ENCODE results near the gene PLBD1.

DNA sequence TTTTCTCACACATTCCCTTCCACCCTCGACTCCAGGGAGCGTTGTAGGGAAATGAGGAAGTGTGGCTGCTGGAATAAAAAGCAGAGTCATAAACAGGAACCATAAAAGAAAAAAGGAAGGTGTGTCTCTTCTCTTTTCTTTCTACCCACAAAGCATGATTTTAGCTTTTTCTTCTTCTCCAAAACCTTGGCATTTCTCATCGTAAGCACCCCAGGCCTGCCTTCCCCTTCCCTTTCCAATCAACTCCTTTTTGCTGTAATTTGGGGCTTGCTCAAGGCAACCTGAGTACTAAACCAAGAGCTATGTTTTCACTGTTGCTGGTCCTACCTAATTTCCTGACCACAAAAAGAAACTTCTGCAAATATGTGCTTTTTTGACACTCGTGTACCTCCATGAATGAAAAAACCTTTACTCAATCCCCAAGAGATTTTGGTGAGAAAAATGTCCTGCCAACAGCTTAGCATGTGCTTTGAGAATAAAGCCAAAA is 9.2 kb downstream of the PLBD1 start:
- TF ChIP-seq CTCF (IDR thresholded peaks at IDR 0.05) (no peak), POLR2AphosphoS5 (IDR thresholded peaks at IDR 0.05) (no peak), POLR2A (IDR thresholded peaks at IDR 0.05) (no peak), EP300 (IDR thresholded peaks at IDR 0.05; ENCODE audit: low read depth) (no peak)

All from transverse colon (tissue), 4 donors.